ENCODE measurements around the gene UBA5. TPM values are rescaled to one million over a fixed set of nuclear protein-coding genes. Genes with fewer than 3 reads are reported as not detected.
A peak's percentile ranks its signal among the peaks of the same experiment; 100 is the strongest.

UBA5 gene
- total RNA-seq, 3 donors from 2014 or later (not counting 1 experiment from before 2014, with no cell fraction given): 37.8 to 51.0 (median 46.1) TPM

- Histone ChIP-seq H3K4me3 (ENCODE audit: low read length) (no peak overlapping the region), H3K9me3 (ENCODE audit: control insufficient read depth, insufficient read depth, low read length) (no peaks in the 10 kb centered on the region), H3K36me3 (ENCODE audit: control insufficient read depth, insufficient read depth, low read length) (no peaks in the 10 kb centered on the region), H3K4me1 (ENCODE audit: control insufficient read depth, insufficient read depth, low read length) (no peaks in the 10 kb centered on the region), H3K27me3 (ENCODE audit: control insufficient read depth, insufficient read depth, low read length) (no peaks in the 10 kb centered on the region), H3K27ac (ENCODE audit: low read length) (no peak overlapping the region)
- H3K9me3 Mint-ChIP-seq: no peaks in the 10 kb centered on the region
- 80% methylated on average over 1 of the region's 1 CpG for WGBS (ENCODE audit: insufficient coverage)
- no peaks in the 10 kb centered on the region for H3K27me3 Mint-ChIP-seq (ENCODE audit: low read depth in 2 of 2)
- TF ChIP-seq CTCF (IDR thresholded peaks at IDR 0.05): no peak
- H3K4me1 Mint-ChIP-seq: no peaks in the 10 kb centered on the region
- no peak overlapping the region for H3K27ac Mint-ChIP-seq
- intact Hi-C loops (cut with micrococcal nuclease): no loop called here
- no peaks in the 10 kb centered on the region for H3K36me3 Mint-ChIP-seq
- ATAC-seq (peak in 2 of 3 donors; percentile 34 to 36), DNase-seq (no peak)
- no peak overlapping the region for H3K4me3 Mint-ChIP-seq
Measured at GRCh38 chr3:132650153-132650552, 10.0 kb upstream of the UBA5 start.

- Mint-ChIP-seq H3K4me3 (no peak overlapping the region), H3K27ac (no peak overlapping the region), H3K27me3 (ENCODE audit: low read depth in 2 of 2) (no peaks in the 10 kb centered on the region), H3K9me3 (no peaks in the 10 kb centered on the region), H3K4me1 (peaks cover 0 to 6% of the 10 kb centered on the region in 2 donors), H3K36me3 (no peaks in the 10 kb centered on the region)
- Histone ChIP-seq H3K4me3 (ENCODE audit: low read length) (no peak overlapping the region), H3K27ac (ENCODE audit: low read length) (no peak overlapping the region), H3K27me3 (ENCODE audit: control insufficient read depth, insufficient read depth, low read length) (no peaks in the 10 kb centered on the region), H3K9me3 (ENCODE audit: control insufficient read depth, insufficient read depth, low read length) (no peaks in the 10 kb centered on the region), H3K36me3 (ENCODE audit: control insufficient read depth, insufficient read depth, low read length) (no peaks in the 10 kb centered on the region), H3K4me1 (ENCODE audit: control insufficient read depth, insufficient read depth, low read length) (no peaks in the 10 kb centered on the region)
- intact Hi-C loops (cut with micrococcal nuclease): no loop called here
- no peak for TF ChIP-seq CTCF (IDR thresholded peaks at IDR 0.05)
- WGBS (ENCODE audit: insufficient coverage): no CpG with 5 or more reads among the region's 1 CpG
- ATAC-seq (no peak), DNase-seq (no peak)
Measured at GRCh38 chr3:132652640-132653270, 7.4 kb upstream of the UBA5 start.

GRCh38 chr3:132654190-132654589 lies 5.9 kb upstream of the UBA5 start:
- Mint-ChIP-seq H3K9me3 (no peaks in the 10 kb centered on the region), H3K27ac (no peak overlapping the region), H3K4me1 (peaks cover 10 to 16% of the 10 kb centered on the region in 2 donors), H3K4me3 (no peak overlapping the region), H3K36me3 (no peaks in the 10 kb centered on the region), H3K27me3 (ENCODE audit: low read depth in 2 of 2) (no peaks in the 10 kb centered on the region)
- no peak overlapping the region for H3K4me3 ChIP-seq (ENCODE audit: low read length)
- intact Hi-C loops (cut with micrococcal nuclease): no loop called here
- ATAC-seq (no peak), DNase-seq (no peak)
- H3K27ac ChIP-seq (ENCODE audit: low read length): no peak overlapping the region
- H3K9me3 ChIP-seq (ENCODE audit: control insufficient read depth, insufficient read depth, low read length): no peaks in the 10 kb centered on the region
- no peaks in the 10 kb centered on the region for H3K36me3 ChIP-seq (ENCODE audit: control insufficient read depth, insufficient read depth, low read length)
- WGBS (ENCODE audit: insufficient coverage): 95% methylated on average over 1 of the region's 2 CpGs
- TF ChIP-seq CTCF (IDR thresholded peaks at IDR 0.05): no peak
- peaks cover 4% of the 10 kb centered on the region for H3K4me1 ChIP-seq (ENCODE audit: control insufficient read depth, insufficient read depth, low read length)
- no peaks in the 10 kb centered on the region for H3K27me3 ChIP-seq (ENCODE audit: control insufficient read depth, insufficient read depth, low read length)

- no peaks in the 10 kb centered on the region for H3K27me3 Mint-ChIP-seq (ENCODE audit: low read depth in 2 of 2)
Measured at GRCh38 chr3:132654721-132655120, 5.4 kb upstream of the UBA5 start.

More at GRCh38 chr3:132654721-132655120, 5.4 kb upstream of the UBA5 start:
- Histone ChIP-seq H3K9me3 (ENCODE audit: control insufficient read depth, insufficient read depth, low read length) (no peaks in the 10 kb centered on the region), H3K4me3 (ENCODE audit: low read length) (no peak overlapping the region), H3K4me1 (ENCODE audit: control insufficient read depth, insufficient read depth, low read length) (peaks cover 10% of the 10 kb centered on the region), H3K27me3 (ENCODE audit: control insufficient read depth, insufficient read depth, low read length) (no peaks in the 10 kb centered on the region), H3K36me3 (ENCODE audit: control insufficient read depth, insufficient read depth, low read length) (no peaks in the 10 kb centered on the region), H3K27ac (ENCODE audit: low read length) (no peak overlapping the region)
- H3K4me1 Mint-ChIP-seq: peaks cover 13 to 17% of the 10 kb centered on the region in 2 donors
- DNase-seq (no peak), ATAC-seq (no peak)
- H3K36me3 Mint-ChIP-seq: no peaks in the 10 kb centered on the region
- WGBS (ENCODE audit: insufficient coverage): 92% methylated on average over 5 of the region's 5 CpGs
- TF ChIP-seq CTCF (IDR thresholded peaks at IDR 0.05): no peak
- H3K27ac Mint-ChIP-seq: no peak overlapping the region
- H3K4me3 Mint-ChIP-seq: no peak overlapping the region
- no peaks in the 10 kb centered on the region for H3K9me3 Mint-ChIP-seq
- intact Hi-C loops (cut with micrococcal nuclease): no loop called here
